Fibroblast of pulmonary artery (primary cell): ENCODE data around the gene ARL10.

Source experiments
- DNase-seq: peaks from one replicate; pipeline ENCODE4 v3.0.0-alpha.2; 2010; ENCODE audit warnings: low read depth
- H3K4me3 ChIP-seq: replicated peaks from 2 replicates; pipeline ENCODE4 v1.5.1; 2011; ENCODE audit warnings: low read depth, mild to moderate bottlenecking, control low read depth, low read length, moderate library complexity
- CTCF ChIP-seq: IDR thresholded peaks from 2 replicates; pipeline ENCODE4 v1.5.1; 2011; ENCODE audit warnings: mild to moderate bottlenecking, control low read depth, low read length, inconsistent platforms; ENCODE audit errors: missing control alignments

Gene ARL10

GRCh38 chr5:176416965-176417364, 51.7 kb downstream of the ARL10 start:
- TF ChIP-seq CTCF = no peak
- DNase-seq = no peak
- H3K4me3 ChIP-seq = no peak overlapping the region

DNA sequence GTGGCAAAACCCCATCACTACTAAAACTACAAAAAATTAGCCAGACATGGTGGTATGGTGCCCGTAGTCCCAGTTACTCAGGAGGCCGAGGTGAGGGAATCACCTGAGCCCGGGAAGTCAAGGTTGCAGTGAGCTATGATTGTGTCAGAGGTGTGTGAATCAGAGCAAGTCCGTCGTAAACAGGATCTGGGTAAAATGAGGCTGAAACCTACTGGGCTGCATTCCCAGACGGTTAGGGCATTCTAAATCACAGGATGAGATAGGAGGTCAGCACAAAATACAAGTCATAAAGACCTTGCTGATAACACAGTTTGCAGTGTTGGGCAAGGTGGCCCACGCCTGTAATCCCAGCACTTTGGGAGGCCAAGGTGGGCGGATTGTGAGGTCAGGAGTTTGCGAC, 53.0 kb downstream of the ARL10 start:
- no peak for DNase-seq
- H3K4me3 ChIP-seq = no peak overlapping the region
- no peak for TF ChIP-seq CTCF

DNA sequence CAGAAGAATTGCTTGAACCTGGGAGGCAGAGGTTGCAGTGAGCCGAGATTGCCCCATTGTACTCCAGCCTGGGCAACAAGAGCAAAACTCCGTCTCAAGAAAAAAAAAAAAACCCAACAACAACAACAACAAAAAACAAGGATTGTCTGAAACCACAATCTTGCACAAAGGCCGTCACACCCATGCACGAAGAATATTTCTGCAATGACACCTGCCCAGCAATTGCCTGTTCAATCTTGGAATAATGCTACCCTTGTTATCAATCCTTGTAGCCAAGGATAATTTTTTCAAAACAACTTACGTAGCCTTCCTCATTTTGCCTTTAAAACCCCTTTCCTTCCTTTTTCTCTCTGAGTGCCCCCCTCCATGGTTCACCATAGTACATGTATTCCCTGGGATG, 54.8 kb downstream of the ARL10 start:
- H3K4me3 ChIP-seq = no peak overlapping the region
- TF ChIP-seq CTCF = no peak

GRCh38 chr5:176420972-176421544, 55.8 kb downstream of the ARL10 start:
- DNase-seq = no peak
- no peak for TF ChIP-seq CTCF
- no peak overlapping the region for H3K4me3 ChIP-seq

More for the DNA sequence above, 54.8 kb downstream of the ARL10 start:
- no peak for DNase-seq

- H3K4me3 ChIP-seq = no peak overlapping the region
- DNase-seq = no peak
- no peak for TF ChIP-seq CTCF
These were observed 58.9 kb downstream of the ARL10 start for GRCh38 chr5:176424181-176424580.

- no peak for DNase-seq
- no peak for TF ChIP-seq CTCF
These were observed 59.9 kb downstream of the ARL10 start for GRCh38 chr5:176425138-176425537.

GRCh38 chr5:176425791-176426190, 60.5 kb downstream of the ARL10 start:
- no peak for TF ChIP-seq CTCF
- DNase-seq = no peak

More at GRCh38 chr5:176425138-176425537, 59.9 kb downstream of the ARL10 start:
- no peak overlapping the region for H3K4me3 ChIP-seq

More at GRCh38 chr5:176425791-176426190, 60.5 kb downstream of the ARL10 start:
- no peak overlapping the region for H3K4me3 ChIP-seq
